Heart right ventricle (tissue), 16 donors: Measurements from ENCODE around the gene AP3S2. TPM values are rescaled to one million over a fixed set of nuclear protein-coding genes. Genes with fewer than 3 reads are reported as not detected.

Source experiments
- ATAC-seq, 8 donors: fragments of 200-7000 bp; cut with Tn5 transposase; one replicate each; pipeline ENCODE4 v1.9.1; 2020; ENCODE audit warnings: mild to moderate bottlenecking in 8 of 8, moderate library complexity in 8 of 8, moderate number of reproducible peaks in 1 of 8
- DNase-seq, 2 donors: peaks; one replicate each; pipeline ENCODE4 v3.0.0-alpha.2; 2020
- H3K27ac ChIP-seq, 10 donors: fragments of 200-600 bp; sonication (generic) in 2 of 10; one replicate each; pipeline versions ENCODE4 v1.5.0 to v1.8.0; 2020 to 2022; ENCODE audit warnings: mild to moderate bottlenecking in 3 of 10
- H3K27me3 ChIP-seq, 7 donors: fragments of 200-600 bp; one replicate each; pipeline ENCODE4 v1.8.0; 2021 to 2022; ENCODE audit warnings: mild to moderate bottlenecking in 2 of 7
- H3K36me3 ChIP-seq, 9 donors: fragments of 200-600 bp; sonication (generic) in 1 of 9; one replicate each; pipeline versions ENCODE4 v1.5.0 to v1.8.0; 2020 to 2022; ENCODE audit warnings: mild to moderate bottlenecking in 2 of 9
- H3K4me1 ChIP-seq, 9 donors: fragments of 200-600 bp; sonication (generic) in 1 of 9; one replicate each; pipeline versions ENCODE4 v1.5.0 to v1.8.0; 2020 to 2022; ENCODE audit warnings: mild to moderate bottlenecking in 4 of 9
- H3K4me3 ChIP-seq, 10 donors: fragments of 200-600 bp; sonication (generic) in 2 of 10; one replicate each; pipeline versions ENCODE4 v1.5.0 to v1.8.0; 2020 to 2022; ENCODE audit warnings: mild to moderate bottlenecking in 7 of 10, moderate library complexity in 2 of 10
- H3K9me3 ChIP-seq, 11 donors: fragments of 200-600 bp in 10 of 11; sonication (generic) in 2 of 11; one replicate each; pipeline versions ENCODE4 v1.5.0 to v1.8.0; 2013 to 2022; ENCODE audit warnings: mild to moderate bottlenecking in 2 of 11, control low read depth in 1 of 11, moderate library complexity in 1 of 11
- WGBS, 2 donors: extraction: QIAGEN DNeasy Blood & Tissue Kit; methylation state at CpG; one replicate each; pipeline ENCODE4 v1.1.7; 2013; ENCODE audit warnings: inconsistent platforms in 1 of 2; 5-methylcytosine and 5-hydroxymethylcytosine counted together
- intact Hi-C, 10 donors: fragments of 100-400 bp; cut with DNase I; formaldehyde crosslinking; loops; one replicate each; pipeline versions ENCODE4 v1.11.1 to v1.14.2; 2022
- polyA plus RNA-seq, 2 donors: library from polyadenylated mRNA; stranded (reverse); fragments of 200-250 nt; gene quantifications; one replicate each; pipeline ENCODE4 v1.2.3, GENCODE V29; 2013
- total RNA-seq, 10 donors: library from RNA; stranded (reverse); fragmentation: NEBNext Ultra II Directional in 3 of 10; extraction: Animal tissue kit (Norgen Biotek cat#: 25700) in 3 of 10; gene quantifications; one replicate each; pipeline versions ENCODE4 v1.2.1 to v1.2.4, GENCODE V29; 2021 to 2023
- TF ChIP-seq, protein P1 (sequence below), 9 donors: fragments of 200-600 bp; sonication (generic) in 2 of 9; IDR thresholded peaks; one replicate each; pipeline versions ENCODE4 v1.5.0 to v1.8.0; 2021 to 2022; ENCODE audit warnings: antibody characterized with exemption in 9 of 9, mild to moderate bottlenecking in 5 of 9, moderate library complexity in 1 of 9
- donor health status: Arrhythmogenic right ventricular cardiomyopathy.
- donor health status: ischemic (EF 13 %, LVEDD 7.1; RV severe dilation, severe dysfunction).
- donor health status: healthy with polysubstance abuse.
- donor health status: DM: no; HTN: yes; CAD: no.
- donor health status: DM: no; HTN: no; CAD: no.
- donor health status: ischemic (EF 25% LVEDD 6.9; RV normal size, moderate dysfunction).
- donor health status: ischemic (EF 25% LVEDD 5.7; RV mildly dilated, moderate dysfunction).
- donor health status: healthy.
- donor health status: DM: yes; HTN: yes; CAD: no.
- donor health status: Ischemic cardiomyopathy.
- donor health status: ischemic (EF 35%, LVEDD 5.7; RV mildly dilated, moderate dysfunction).
- donor health status: nonischemic (EF 11% LVEDD 7.7; RV severe dilation, severe dysfunction).
- donor health status: DM: yes; HTN: yes; CAD: no.
- donor health status: PGD.
- donor health status: ischemic (EF 29% LVEDD 5.4; RV normal size, mild dysfunction).
- donor health status: nonischemic (EF 23%, LVEDD 6.1; RV moderate dilation, normal function).

Gene AP3S2
- total and polyA plus RNA-seq, 12 donors = 16.8 to 55.5 (median 45.5) TPM

DNA sequence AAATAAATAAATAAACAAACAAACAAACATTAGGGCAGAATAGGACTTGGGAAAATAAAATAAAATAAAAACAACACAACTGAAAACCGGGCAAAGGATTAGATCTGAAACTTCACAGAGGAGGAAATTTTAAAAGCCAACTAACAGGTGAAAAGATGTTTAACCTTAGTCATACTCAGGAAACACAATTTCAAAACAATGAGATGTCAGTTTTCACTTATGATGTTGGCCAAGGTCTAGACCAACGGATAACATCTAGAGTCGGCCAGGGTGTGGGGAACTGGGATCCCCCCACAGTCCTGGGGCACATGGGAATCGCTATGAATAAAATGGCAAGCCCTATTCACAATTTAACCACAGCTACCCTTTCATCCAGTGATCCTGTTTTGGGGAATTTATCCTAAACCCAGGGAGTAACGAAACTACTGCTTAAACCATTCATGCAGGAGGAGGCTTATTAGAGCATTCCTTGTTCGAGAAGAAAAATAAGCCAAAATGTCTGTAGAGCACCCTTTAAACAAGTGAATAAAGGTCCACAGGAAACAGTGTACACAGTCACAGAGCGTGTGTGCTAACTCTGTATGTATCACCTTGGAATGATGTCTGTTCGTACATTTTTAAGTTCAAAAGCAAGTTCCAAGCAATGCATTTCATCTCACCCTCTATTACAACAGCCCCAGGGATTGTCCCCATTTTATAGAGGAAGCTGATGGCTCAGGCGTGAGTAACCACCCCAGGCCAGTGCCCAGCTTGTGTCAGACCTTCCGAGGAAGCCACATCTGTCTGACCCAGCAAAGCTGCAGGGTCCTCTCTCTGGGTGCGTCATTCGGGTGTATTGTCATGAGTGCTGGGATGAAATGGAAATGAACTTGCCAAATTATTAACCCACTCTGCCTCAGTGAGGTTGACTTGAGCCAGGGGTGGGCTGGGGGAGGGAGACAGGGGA is 72.9 kb downstream of the AP3S2 start:
- peaks cover 0 to 1% (median 0%) of the 10 kb centered on the region in 11 donors for H3K9me3 ChIP-seq
- intact Hi-C loops = no loop called here
- H3K36me3 ChIP-seq = no peaks in the 10 kb centered on the region
- H3K27me3 ChIP-seq = peaks cover 0 to 33% (median 15%) of the 10 kb centered on the region in 7 donors
- ATAC-seq (peak in 3 of 8 donors; percentile 41 to 66 (median 42)), DNase-seq (no peak)
- H3K27ac ChIP-seq = peak overlapping the region in 2 of 10 donors; percentile 20 to 84
- no peak overlapping the region for H3K4me3 ChIP-seq
- WGBS, 2 donors = 65 to 70% methylated on average over 12 of the region's 12 CpGs
- TF ChIP-seq, protein P1, sequence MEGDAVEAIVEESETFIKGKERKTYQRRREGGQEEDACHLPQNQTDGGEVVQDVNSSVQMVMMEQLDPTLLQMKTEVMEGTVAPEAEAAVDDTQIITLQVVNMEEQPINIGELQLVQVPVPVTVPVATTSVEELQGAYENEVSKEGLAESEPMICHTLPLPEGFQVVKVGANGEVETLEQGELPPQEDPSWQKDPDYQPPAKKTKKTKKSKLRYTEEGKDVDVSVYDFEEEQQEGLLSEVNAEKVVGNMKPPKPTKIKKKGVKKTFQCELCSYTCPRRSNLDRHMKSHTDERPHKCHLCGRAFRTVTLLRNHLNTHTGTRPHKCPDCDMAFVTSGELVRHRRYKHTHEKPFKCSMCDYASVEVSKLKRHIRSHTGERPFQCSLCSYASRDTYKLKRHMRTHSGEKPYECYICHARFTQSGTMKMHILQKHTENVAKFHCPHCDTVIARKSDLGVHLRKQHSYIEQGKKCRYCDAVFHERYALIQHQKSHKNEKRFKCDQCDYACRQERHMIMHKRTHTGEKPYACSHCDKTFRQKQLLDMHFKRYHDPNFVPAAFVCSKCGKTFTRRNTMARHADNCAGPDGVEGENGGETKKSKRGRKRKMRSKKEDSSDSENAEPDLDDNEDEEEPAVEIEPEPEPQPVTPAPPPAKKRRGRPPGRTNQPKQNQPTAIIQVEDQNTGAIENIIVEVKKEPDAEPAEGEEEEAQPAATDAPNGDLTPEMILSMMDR (IDR thresholded peaks at IDR 0.05) = no peak
- peaks cover 0 to 57% (median 0%) of the 10 kb centered on the region in 9 donors for H3K4me1 ChIP-seq

DNA sequence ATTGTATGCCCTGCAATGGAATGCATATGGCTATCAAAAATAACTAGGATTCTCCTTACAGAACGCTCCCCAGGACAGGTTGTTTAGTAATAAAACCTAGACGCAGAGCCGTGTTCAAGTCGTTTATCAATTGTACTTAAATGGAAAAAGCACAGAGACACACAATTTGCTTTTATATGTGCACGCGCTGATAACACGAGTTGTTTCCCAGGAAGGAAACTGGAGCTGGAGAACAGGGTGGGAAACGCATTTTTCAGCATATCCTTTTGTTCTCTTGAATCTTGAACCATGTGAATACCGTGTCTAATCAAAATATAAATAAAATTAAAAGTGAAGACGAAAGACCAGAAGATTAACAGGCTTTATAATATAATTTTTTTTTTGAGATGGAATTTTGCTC is 75.5 kb downstream of the AP3S2 start:
- DNase-seq (no peak), ATAC-seq (no peak)
- Histone ChIP-seq H3K27me3 (peaks cover 3 to 60% (median 41%) of the 10 kb centered on the region in 7 donors), H3K4me3 (no peak overlapping the region), H3K27ac (no peak overlapping the region), H3K36me3 (no peaks in the 10 kb centered on the region), H3K4me1 (peaks cover 0 to 48% (median 13%) of the 10 kb centered on the region in 9 donors), H3K9me3 (peaks cover 0 to 8% (median 0%) of the 10 kb centered on the region in 11 donors)
- 52 to 57% methylated on average over 10 of the region's 10 CpGs for WGBS, 2 donors
- TF ChIP-seq, protein P1 (IDR thresholded peaks at IDR 0.05) = no peak
- intact Hi-C loops = no loop called here

DNA sequence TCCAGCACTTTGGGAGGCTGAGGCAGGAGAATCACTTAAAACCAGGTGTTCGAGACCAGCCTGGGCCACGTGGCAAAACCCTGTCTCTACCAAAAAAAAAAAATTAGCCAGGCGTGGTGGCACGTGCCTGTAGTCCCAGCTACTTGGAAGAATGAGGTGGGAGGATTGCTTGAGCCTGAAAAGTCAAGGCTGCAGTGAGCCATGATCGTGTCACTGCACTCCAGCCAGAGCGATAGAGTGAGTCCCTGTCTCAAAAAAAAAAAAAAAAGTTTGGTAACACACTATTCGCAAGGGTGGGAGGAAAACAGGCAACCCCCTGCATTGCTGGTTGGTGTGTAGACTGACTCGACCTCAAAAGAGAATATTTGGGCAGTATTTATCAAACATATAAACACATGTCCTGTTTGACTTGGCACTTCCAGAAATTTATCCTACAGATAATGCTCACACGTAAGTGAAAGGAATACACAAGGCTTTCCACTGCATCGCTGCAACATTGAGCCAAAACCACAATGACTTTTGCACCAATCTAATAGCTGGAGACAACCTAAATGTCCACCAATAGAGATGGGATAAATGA is 76.0 kb downstream of the AP3S2 start:
- ATAC-seq (no peak), DNase-seq (no peak)
- 59 to 63% methylated on average over 10 of the region's 10 CpGs for WGBS, 2 donors
- Histone ChIP-seq H3K27me3 (peaks cover 3 to 64% (median 44%) of the 10 kb centered on the region in 7 donors), H3K4me1 (peaks cover 0 to 48% (median 13%) of the 10 kb centered on the region in 9 donors), H3K27ac (no peak overlapping the region), H3K36me3 (no peaks in the 10 kb centered on the region), H3K9me3 (peaks cover 0 to 8% (median 0%) of the 10 kb centered on the region in 11 donors), H3K4me3 (no peak overlapping the region)
- TF ChIP-seq, protein P1 (IDR thresholded peaks at IDR 0.05) = no peak
- intact Hi-C loops = no loop called here

DNA sequence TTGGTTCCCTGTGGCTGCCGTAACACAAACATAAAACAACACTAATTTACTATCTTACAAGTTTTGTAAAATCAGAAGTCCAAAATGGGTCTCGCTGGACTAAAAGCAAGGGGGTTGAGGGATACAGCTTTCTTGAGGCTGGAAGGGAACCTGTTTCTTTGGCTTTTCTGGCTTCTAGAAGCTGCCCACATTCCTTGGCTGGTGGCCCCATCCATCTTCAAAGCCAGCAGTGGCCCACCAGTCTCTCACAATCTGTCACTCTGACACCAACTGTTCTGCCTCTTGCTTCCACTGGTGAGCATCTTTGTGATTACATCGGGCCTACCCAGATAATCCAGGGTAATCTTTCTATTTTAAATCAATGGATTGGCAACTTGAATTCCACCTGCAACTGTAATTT is 78.0 kb downstream of the AP3S2 start:
- Histone ChIP-seq H3K9me3 (peaks cover 0 to 8% (median 0%) of the 10 kb centered on the region in 11 donors), H3K4me3 (no peak overlapping the region), H3K36me3 (no peaks in the 10 kb centered on the region), H3K27me3 (peaks cover 3 to 56% (median 44%) of the 10 kb centered on the region in 7 donors), H3K4me1 (peaks cover 0 to 40% (median 17%) of the 10 kb centered on the region in 9 donors), H3K27ac (no peak overlapping the region)
- 98 to 100% methylated on average over 3 of the region's 3 CpGs for WGBS, 2 donors
- no peak for DNase-seq
- TF ChIP-seq, protein P1 (IDR thresholded peaks at IDR 0.05) = no peak
- ATAC-seq = no peak
- intact Hi-C loops = no loop called here
